B cell (primary cell): ENCODE results near the gene HDAC6. TPM values are rescaled to one million over a fixed set of nuclear protein-coding genes. Genes with fewer than 3 reads are reported as not detected.

Source experiments
- ATAC-seq: fragments of 200-7000 bp; cut with Tn5 transposase; one replicate; pipeline ENCODE4 v1.10.0; 2021; ENCODE audit warnings: low read depth, mild to moderate bottlenecking, moderate number of reproducible peaks, moderate library complexity
- CTCF ChIA-PET: fragments of 350-600 bp; sonication (Branson Sonifier 250); formaldehyde crosslinking; loops from one replicate; lab custom pipeline; 2021; ENCODE audit warnings: antibody characterized with exemption, inconsistent platforms; lab: Charles Lee
- POLR2A ChIA-PET: fragments of 350-600 bp; sonication (Branson Sonifier 250); formaldehyde crosslinking; loops from one replicate; lab custom pipeline; 2021; ENCODE audit warnings: antibody characterized with exemption; lab: Charles Lee
- DNase-seq: peaks from one replicate; pipeline ENCODE4 v3.0.0; 2013
- H2AFZ ChIP-seq: 2 replicates; pipeline ENCODE4 v1.6.1; 2012; ENCODE audit warnings: mild to moderate bottlenecking, low read depth, low read length; ENCODE audit not compliant: insufficient read depth, poor library complexity, severe bottlenecking
- H3K27ac ChIP-seq, 2 donors: 1 replicate in 1 of 2; 2 replicates in 1 of 2; pipeline ENCODE4 v1.5.1; 2012 to 2013; ENCODE audit warnings: low read length in 2 of 2, mild to moderate bottlenecking in 2 of 2, moderate library complexity in 1 of 2
- H3K27me3 ChIP-seq, 4 experiments: fragments of 200-600 bp in 1 of 4; sonication (generic) in 1 of 4; replicated peaks in 1 of 4; 1 replicate in 2 of 4; 2 replicates in 2 of 4; pipeline versions ENCODE4 v1.6.1 to v1.7.0; 2013 to 2016; ENCODE audit warnings: low read length in 3 of 4, mild to moderate bottlenecking in 2 of 4, mixed read lengths in 1 of 4, moderate library complexity in 1 of 4; ENCODE audit not compliant: insufficient read depth in 4 of 4, control insufficient read depth in 3 of 4; ENCODE audit errors: control extremely low read depth in 1 of 4
- H3K36me3 ChIP-seq, 2 experiments: replicated peaks in 1 of 2; 1 replicate in 1 of 2; 2 replicates in 1 of 2; pipeline versions ENCODE4 v1.6.1 to v1.7.1; 2013; ENCODE audit warnings: low read length in 1 of 2; ENCODE audit not compliant: insufficient read depth in 2 of 2, control insufficient read depth in 1 of 2; ENCODE audit errors: control extremely low read depth in 1 of 2, extremely low read depth in 1 of 2
- H3K4me1 ChIP-seq, 2 donors: fragments of 200-600 bp in 1 of 2; sonication (generic) in 1 of 2; 1 replicate in 1 of 2; 2 replicates in 1 of 2; pipeline versions ENCODE4 v1.5.1 to v1.6.1; 2013 to 2017; ENCODE audit warnings: low read length in 2 of 2; ENCODE audit not compliant: control insufficient read depth in 2 of 2, insufficient read depth in 2 of 2
- H3K4me2 ChIP-seq: replicated peaks from 2 replicates; pipeline ENCODE3; 2012; ENCODE audit warnings: mild to moderate bottlenecking, low read depth, low read length; ENCODE audit not compliant: poor library complexity, severe bottlenecking
- H3K4me3 ChIP-seq, 5 experiments: fragments of 200-600 bp in 1 of 5; sonication (generic) in 1 of 5; 1 replicate in 3 of 5; 2 replicates in 2 of 5; pipeline versions ENCODE4 v1.5.1 to v1.7.0; 2011 to 2016; ENCODE audit warnings: low read length in 4 of 5, mild to moderate bottlenecking in 4 of 5, low read depth in 2 of 5, control low read depth in 1 of 5, moderate library complexity in 1 of 5; ENCODE audit not compliant: insufficient read depth in 1 of 5; ENCODE audit errors: control extremely low read depth in 1 of 5, extremely low read depth in 1 of 5
- H3K79me2 ChIP-seq: fragments of 200-600 bp; sonication (generic); one replicate; pipeline ENCODE4 v1.6.0; 2016; ENCODE audit warnings: low read length; ENCODE audit not compliant: control insufficient read depth, insufficient read depth
- H3K9ac ChIP-seq: fragments of 200-600 bp; sonication (generic); 2 replicates; pipeline ENCODE4 v1.6.1; 2017; ENCODE audit warnings: mild to moderate bottlenecking, low read length, moderate library complexity
- H3K9me3 ChIP-seq, 3 donors: one replicate each; pipeline versions ENCODE4 v1.6.1 to v1.7.1; 2013; ENCODE audit warnings: low read length in 2 of 3; ENCODE audit not compliant: control insufficient read depth in 2 of 3, insufficient read depth in 1 of 3; ENCODE audit errors: control extremely low read depth in 1 of 3
- H4K20me1 ChIP-seq: 2 replicates; pipeline ENCODE4 v1.6.0; 2012; ENCODE audit warnings: mild to moderate bottlenecking, low read length; ENCODE audit not compliant: insufficient read depth, control insufficient read depth, poor library complexity, severe bottlenecking
- H3K27ac Mint-ChIP-seq: one replicate; pipeline ENCODE4 v1.8.0; 2021; ENCODE audit warnings: mixed read lengths
- H3K27me3 Mint-ChIP-seq: one replicate; pipeline ENCODE4 v1.8.0; 2021; ENCODE audit warnings: mixed read lengths
- H3K4me1 Mint-ChIP-seq: one replicate; pipeline ENCODE4 v1.8.0; 2021; ENCODE audit warnings: mixed read lengths
- H3K4me3 Mint-ChIP-seq: one replicate; pipeline ENCODE4 v1.8.0; 2021; ENCODE audit warnings: mixed read lengths
- H3K9me3 Mint-ChIP-seq: one replicate; pipeline ENCODE4 v1.8.0; 2022; ENCODE audit warnings: mixed read lengths; ENCODE audit not compliant: insufficient read depth
- CTCF ChIP-seq: fragments of 200-600 bp; IDR thresholded peaks from one replicate; pipeline ENCODE4 v1.8.0; 2022; ENCODE audit warnings: antibody characterized with exemption, mild to moderate bottlenecking
- EZH2 ChIP-seq: IDR thresholded peaks from 2 replicates; pipeline ENCODE4 v1.6.1; 2012; ENCODE audit warnings: borderline replicate concordance, low read depth, mild to moderate bottlenecking, moderate library complexity, low read length; ENCODE audit not compliant: insufficient read depth, poor library complexity, severe bottlenecking
- WGBS: methylation state at CpG from one replicate; pipeline ENCODE4 v1.1.5; 2013; ENCODE audit warnings: missing lambda C conversion rate; ENCODE audit not compliant: insufficient coverage; 5-methylcytosine and 5-hydroxymethylcytosine counted together
- intact Hi-C: fragments of 100-400 bp; cut with micrococcal nuclease; formaldehyde crosslinking; loops from one replicate; pipeline ENCODE4 v1.10.0; 2022
- polyA plus RNA-seq: library from polyadenylated mRNA; depleted of rRNA; stranded (reverse); fragments of >200 nt; gene quantifications from 2 replicates; pipeline ENCODE4 v1.2.3, GENCODE V29; 2012
- total RNA-seq, 2 donors: library from RNA; stranded (reverse); fragments of 120-200 nt in 1 of 2; gene quantifications; 1 replicate in 1 of 2; 2 replicates in 1 of 2; pipeline versions ENCODE4 v1.2.3 to v1.2.4, GENCODE V29; 2013 to 2022

Gene HDAC6
- total and polyA plus RNA-seq, 2 donors (not counting 1 experiment from before 2014, with no cell fraction given): 125 to 168 TPM

GRCh38 chrX:48782795-48783194, 19.1 kb upstream of the HDAC6 start:
- Histone ChIP-seq H3K9ac (no peak overlapping the region), H4K20me1 (no peaks in the 10 kb centered on the region), H3K4me3 (no peak overlapping the region), H2AFZ (no peak overlapping the region), H3K9me3 (no peaks in the 10 kb centered on the region), H3K27me3 (no peaks in the 10 kb centered on the region), H3K79me2 (no peaks in the 10 kb centered on the region), H3K27ac (no peak overlapping the region), H3K36me3 (no peaks in the 10 kb centered on the region), H3K4me2 (no peak overlapping the region), H3K4me1 (no peaks in the 10 kb centered on the region)
- ChIA-PET POLR2A (no interaction called here), CTCF (no interaction called here)
- Mint-ChIP-seq H3K4me1 (no peaks in the 10 kb centered on the region), H3K27ac (no peak overlapping the region), H3K27me3 (peaks cover 11% of the 10 kb centered on the region), H3K4me3 (no peak overlapping the region), H3K9me3 (no peaks in the 10 kb centered on the region)
- TF ChIP-seq EZH2 (no peak), CTCF (no peak)
- ATAC-seq (no peak), DNase-seq (no peak)
- intact Hi-C loops: no loop called here
- WGBS: 100% methylated on average over 2 of the region's 13 CpGs

GRCh38 chrX:48784726-48785125, 17.1 kb upstream of the HDAC6 start:
- ChIA-PET POLR2A (no interaction called here), CTCF (interaction anchor here (1.4 kb wide), 1 partner anchor 9 kb away, joined by 3 read pairs; no protein-coding TSS in a partner anchor)
- Histone ChIP-seq H3K4me1 (no peaks in the 10 kb centered on the region), H3K27me3 (no peaks in the 10 kb centered on the region), H3K36me3 (no peaks in the 10 kb centered on the region), H3K79me2 (no peaks in the 10 kb centered on the region), H3K9ac (no peak overlapping the region), H3K9me3 (no peaks in the 10 kb centered on the region), H3K4me3 (no peak overlapping the region), H3K4me2 (no peak overlapping the region), H2AFZ (no peak overlapping the region), H4K20me1 (no peaks in the 10 kb centered on the region), H3K27ac (no peak overlapping the region)
- H3K9me3 Mint-ChIP-seq: no peaks in the 10 kb centered on the region
- TF ChIP-seq CTCF (no peak), EZH2 (no peak)
- DNase-seq (no peak), ATAC-seq (no peak)
- WGBS: no CpG with 5 or more reads among the region's 3 CpGs
- no peak overlapping the region for H3K4me3 Mint-ChIP-seq
- H3K27ac Mint-ChIP-seq: no peak overlapping the region
- peaks cover 12% of the 10 kb centered on the region for H3K27me3 Mint-ChIP-seq
- no peaks in the 10 kb centered on the region for H3K4me1 Mint-ChIP-seq
- intact Hi-C loops: no loop called here
